Liver (tissue), 3 donors: ENCODE measurements around the gene OTOP3.

Experiments
- CTCF ChIP-seq: fragments of 150-350 bp; IDR thresholded peaks from 2 replicates; pipeline ENCODE4 v1.5.1; 2017; ENCODE audit warnings: improper control_type of control experiment, low read depth, low read length; ENCODE audit not compliant: missing input control
- EGR1 ChIP-seq, 2 donors: IDR thresholded peaks; 2 replicates each; pipeline ENCODE4 v1.6.1; 2016 to 2018; ENCODE audit warnings: antibody characterized with exemption in 2 of 2, low read depth in 2 of 2
- FOXA1 ChIP-seq: IDR thresholded peaks from 2 replicates; pipeline ENCODE4 v1.6.1; 2016; ENCODE audit warnings: antibody characterized with exemption
- GABPA ChIP-seq, 2 donors: IDR thresholded peaks in 1 of 2; conservative IDR thresholded peaks in 1 of 2; 2 replicates each; pipeline ENCODE4 v1.6.1; 2016; ENCODE audit warnings: antibody characterized with exemption in 2 of 2, mild to moderate bottlenecking in 1 of 2, moderate library complexity in 1 of 2
- HNF4A ChIP-seq, 2 donors: conservative IDR thresholded peaks; 2 replicates each; pipeline ENCODE4 v1.6.1; 2016; ENCODE audit warnings: antibody characterized with exemption in 2 of 2, mild to moderate bottlenecking in 2 of 2
- JUND ChIP-seq, 2 donors: IDR thresholded peaks; 2 replicates each; pipeline ENCODE4 v1.6.1; 2016; ENCODE audit warnings: antibody characterized with exemption in 2 of 2
- MAX ChIP-seq: IDR thresholded peaks from 2 replicates; pipeline ENCODE4 v1.6.1; 2016; ENCODE audit warnings: antibody characterized with exemption
- RAD21 ChIP-seq, 2 donors: IDR thresholded peaks; 2 replicates each; pipeline ENCODE4 v1.6.1; 2016; ENCODE audit warnings: antibody characterized with exemption in 2 of 2, mild to moderate bottlenecking in 2 of 2
- RXRA ChIP-seq, 2 donors: IDR thresholded peaks; 2 replicates each; pipeline ENCODE4 v1.6.1; 2017 to 2018; ENCODE audit warnings: antibody characterized with exemption in 2 of 2, mild to moderate bottlenecking in 1 of 2
- SP1 ChIP-seq: IDR thresholded peaks from 2 replicates; pipeline ENCODE4 v1.6.1; 2018; ENCODE audit warnings: antibody characterized with exemption, mild to moderate bottlenecking
- TAF1 ChIP-seq: conservative IDR thresholded peaks from 2 replicates; pipeline ENCODE4 v1.6.1; 2016; ENCODE audit warnings: antibody characterized with exemption, mild to moderate bottlenecking
- YY1 ChIP-seq: IDR thresholded peaks from 2 replicates; pipeline ENCODE4 v1.6.1; 2016; ENCODE audit warnings: antibody characterized with exemption, mild to moderate bottlenecking
- ZBTB33 ChIP-seq: IDR thresholded peaks from 2 replicates; pipeline ENCODE4 v1.6.1; 2016; ENCODE audit warnings: antibody characterized with exemption
- TF ChIP-seq, protein P1 (sequence below): IDR thresholded peaks from 2 replicates; pipeline ENCODE4 v1.6.1; 2016; ENCODE audit warnings: antibody characterized with exemption, mild to moderate bottlenecking
- donor health status: healthy.
- donor health status: healthy.

DNA sequence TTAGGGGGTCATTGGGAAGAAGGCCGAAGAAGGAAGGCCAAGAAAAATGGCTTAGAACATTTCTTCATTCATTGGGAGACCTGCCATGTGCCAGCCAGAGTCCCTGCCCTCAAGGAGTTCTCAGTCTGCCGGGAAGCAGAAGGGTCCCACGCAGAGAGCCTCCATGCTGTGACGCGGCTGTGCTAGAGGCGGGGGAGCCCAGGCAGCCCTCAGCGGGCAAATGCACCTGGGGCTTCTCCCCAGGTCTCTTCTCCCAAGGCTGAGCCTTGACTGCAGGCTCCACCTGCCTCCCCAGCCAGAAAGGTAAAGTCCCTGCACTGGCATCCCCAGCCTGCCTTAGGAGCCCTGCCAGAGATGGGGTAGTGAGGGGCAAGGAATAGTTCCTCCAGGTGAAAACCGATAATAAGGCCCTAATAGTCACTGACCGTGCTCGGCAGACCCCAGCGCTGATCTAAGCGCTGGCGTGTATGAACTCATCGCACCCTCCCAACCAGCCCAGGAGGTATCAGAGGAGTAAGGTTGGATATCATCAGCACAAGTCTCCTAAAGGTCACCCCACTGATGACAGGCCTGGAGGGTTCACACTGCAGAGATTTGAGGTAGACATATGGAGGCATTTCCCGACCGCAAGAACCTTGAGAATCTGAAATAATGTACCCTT is 45.8 kb downstream of the OTOP3 start:
- TF ChIP-seq GABPA (IDR thresholded peaks at IDR 0.05 in 1 of 2, conservative IDR thresholded peaks at IDR 0.05 in 1 of 2) = no peak
- no peak for TF ChIP-seq CTCF
- TF ChIP-seq ZBTB33 = no peak
- no peak for TF ChIP-seq RAD21 (IDR thresholded peaks at IDR 0.05)
- TF ChIP-seq MAX = no peak
- TF ChIP-seq TAF1 = no peak
- TF ChIP-seq, protein P1, sequence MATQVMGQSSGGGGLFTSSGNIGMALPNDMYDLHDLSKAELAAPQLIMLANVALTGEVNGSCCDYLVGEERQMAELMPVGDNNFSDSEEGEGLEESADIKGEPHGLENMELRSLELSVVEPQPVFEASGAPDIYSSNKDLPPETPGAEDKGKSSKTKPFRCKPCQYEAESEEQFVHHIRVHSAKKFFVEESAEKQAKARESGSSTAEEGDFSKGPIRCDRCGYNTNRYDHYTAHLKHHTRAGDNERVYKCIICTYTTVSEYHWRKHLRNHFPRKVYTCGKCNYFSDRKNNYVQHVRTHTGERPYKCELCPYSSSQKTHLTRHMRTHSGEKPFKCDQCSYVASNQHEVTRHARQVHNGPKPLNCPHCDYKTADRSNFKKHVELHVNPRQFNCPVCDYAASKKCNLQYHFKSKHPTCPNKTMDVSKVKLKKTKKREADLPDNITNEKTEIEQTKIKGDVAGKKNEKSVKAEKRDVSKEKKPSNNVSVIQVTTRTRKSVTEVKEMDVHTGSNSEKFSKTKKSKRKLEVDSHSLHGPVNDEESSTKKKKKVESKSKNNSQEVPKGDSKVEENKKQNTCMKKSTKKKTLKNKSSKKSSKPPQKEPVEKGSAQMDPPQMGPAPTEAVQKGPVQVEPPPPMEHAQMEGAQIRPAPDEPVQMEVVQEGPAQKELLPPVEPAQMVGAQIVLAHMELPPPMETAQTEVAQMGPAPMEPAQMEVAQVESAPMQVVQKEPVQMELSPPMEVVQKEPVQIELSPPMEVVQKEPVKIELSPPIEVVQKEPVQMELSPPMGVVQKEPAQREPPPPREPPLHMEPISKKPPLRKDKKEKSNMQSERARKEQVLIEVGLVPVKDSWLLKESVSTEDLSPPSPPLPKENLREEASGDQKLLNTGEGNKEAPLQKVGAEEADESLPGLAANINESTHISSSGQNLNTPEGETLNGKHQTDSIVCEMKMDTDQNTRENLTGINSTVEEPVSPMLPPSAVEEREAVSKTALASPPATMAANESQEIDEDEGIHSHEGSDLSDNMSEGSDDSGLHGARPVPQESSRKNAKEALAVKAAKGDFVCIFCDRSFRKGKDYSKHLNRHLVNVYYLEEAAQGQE = no peak
- no peak for TF ChIP-seq FOXA1
- TF ChIP-seq YY1 = no peak
- TF ChIP-seq JUND (IDR thresholded peaks at IDR 0.05) = no peak
- TF ChIP-seq SP1 = no peak
- TF ChIP-seq EGR1 (IDR thresholded peaks at IDR 0.05; ENCODE audit: low read depth in 2 of 2) = no peak
- TF ChIP-seq HNF4A (conservative IDR thresholded peaks at IDR 0.05) = no peak
- TF ChIP-seq RXRA (IDR thresholded peaks at IDR 0.05) = no peak
